ENCODE measurements around the gene TLK1.

The TLK1 gene

DNA sequence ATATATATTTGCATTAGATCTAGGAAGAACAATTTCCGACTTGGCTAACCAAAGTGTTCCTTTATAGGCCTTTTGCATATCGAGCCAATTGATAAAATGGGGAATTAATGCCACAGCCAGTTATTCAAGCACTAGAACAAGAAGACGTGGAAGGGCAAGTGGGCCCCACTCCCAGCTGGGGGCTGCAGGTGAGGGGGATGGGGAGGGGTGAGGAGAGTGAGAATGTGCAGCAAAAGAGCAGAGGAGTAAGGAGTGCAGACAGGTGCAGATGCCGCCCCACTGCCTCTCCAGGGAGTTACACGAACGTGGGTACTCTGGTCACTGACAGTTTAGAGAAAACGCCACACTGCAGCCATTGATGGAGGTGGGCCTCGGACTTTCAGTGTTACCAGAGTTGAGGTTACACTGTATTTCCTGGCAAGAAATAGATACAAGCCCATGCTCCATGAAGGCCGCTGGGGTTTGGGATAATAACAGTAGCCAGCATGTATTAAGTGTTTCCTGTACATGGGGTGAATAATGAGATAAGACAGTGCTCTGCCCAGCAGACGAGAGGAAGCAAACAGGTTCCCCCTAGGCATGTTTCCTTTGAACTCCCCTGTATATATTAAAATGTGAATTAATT is 190.7 kb downstream of the TLK1 start:
- no peak for DNase-seq (ENCODE audit: extremely low read depth in 1 of 2, low read depth in 1 of 2)

DNA sequence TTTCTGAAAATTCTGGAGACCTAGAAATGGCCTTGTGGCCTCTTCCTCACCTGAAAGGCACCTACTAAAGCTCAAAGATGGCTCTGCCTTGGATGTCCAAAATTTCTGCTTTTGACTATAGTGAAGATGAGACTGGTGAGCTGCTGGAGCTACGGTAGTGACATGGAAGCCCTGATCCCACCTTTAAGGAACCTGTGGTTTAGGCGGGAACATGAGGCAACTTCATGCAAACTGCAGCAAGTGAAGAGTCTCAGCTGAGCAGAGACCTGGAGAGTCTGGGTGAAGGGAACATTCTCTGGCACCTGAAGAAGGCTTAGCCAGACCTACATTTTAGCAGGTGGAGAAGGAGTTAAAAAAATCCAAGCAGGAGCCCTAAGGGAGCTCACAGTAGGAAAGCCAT is 191.7 kb downstream of the TLK1 start:
- no peak for DNase-seq (ENCODE audit: extremely low read depth in 1 of 2, low read depth in 1 of 2)

GRCh38 chr2:170968205-170969003 is 192.3 kb downstream of the TLK1 start:
- DNase-seq (ENCODE audit: extremely low read depth in 1 of 2, low read depth in 1 of 2): no peak

DNA sequence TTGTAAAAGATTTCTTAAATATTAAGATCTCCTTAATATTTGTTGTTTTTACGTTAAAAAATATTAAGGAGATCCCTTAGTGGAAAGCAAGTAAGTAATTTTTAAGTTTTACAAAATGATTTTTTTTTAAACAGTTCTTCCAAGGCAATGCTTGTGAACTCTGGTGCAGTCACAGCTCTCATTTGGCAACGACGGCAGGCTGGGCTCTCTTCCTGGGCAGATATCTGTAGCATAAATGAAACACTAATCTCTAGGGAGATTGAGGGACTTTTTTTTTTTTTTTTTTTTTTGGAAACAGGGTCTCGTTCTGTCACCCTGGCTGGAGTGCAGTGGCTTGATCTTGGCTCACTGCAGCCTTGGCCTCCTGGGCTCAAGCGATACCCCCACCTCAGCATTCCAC is 193.1 kb downstream of the TLK1 start:
- DNase-seq (ENCODE audit: extremely low read depth in 1 of 2, low read depth in 1 of 2): no peak

DNA sequence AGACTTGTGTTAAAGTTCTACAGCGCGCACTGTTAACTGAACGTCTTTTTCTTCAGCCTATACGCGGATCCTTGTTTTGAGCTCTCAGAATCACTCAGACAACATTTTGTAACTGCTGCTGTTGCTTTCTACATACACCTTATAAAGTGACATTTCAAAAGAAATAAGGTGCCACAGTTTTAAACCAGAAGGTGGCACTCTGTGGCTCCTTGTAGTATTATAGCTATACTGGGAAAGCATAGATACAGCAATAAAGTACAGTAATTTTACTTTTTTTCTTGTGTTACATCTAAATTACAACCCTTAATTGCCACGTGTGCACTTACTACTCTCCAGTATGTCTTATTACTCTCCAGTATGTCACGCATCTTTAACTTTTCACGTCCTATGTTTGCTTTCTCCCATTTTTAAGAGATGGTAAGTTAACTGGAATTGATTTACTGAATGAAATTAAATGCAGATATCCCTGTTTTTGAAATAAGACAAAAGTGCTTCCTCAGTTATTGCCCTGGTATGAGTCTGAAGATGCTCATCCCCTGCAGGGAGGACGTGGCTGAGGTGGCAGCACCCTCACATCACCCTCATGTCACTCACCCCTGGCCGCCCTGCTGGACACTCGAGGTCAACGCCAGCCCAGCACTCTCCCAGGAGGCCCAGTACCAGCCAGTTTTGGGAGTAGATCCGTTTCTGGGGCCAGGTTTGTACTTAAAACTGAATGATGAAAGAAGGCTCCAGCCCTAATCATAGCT is 193.9 kb downstream of the TLK1 start:
- no peak for DNase-seq (ENCODE audit: extremely low read depth in 1 of 2, low read depth in 1 of 2)

DNA sequence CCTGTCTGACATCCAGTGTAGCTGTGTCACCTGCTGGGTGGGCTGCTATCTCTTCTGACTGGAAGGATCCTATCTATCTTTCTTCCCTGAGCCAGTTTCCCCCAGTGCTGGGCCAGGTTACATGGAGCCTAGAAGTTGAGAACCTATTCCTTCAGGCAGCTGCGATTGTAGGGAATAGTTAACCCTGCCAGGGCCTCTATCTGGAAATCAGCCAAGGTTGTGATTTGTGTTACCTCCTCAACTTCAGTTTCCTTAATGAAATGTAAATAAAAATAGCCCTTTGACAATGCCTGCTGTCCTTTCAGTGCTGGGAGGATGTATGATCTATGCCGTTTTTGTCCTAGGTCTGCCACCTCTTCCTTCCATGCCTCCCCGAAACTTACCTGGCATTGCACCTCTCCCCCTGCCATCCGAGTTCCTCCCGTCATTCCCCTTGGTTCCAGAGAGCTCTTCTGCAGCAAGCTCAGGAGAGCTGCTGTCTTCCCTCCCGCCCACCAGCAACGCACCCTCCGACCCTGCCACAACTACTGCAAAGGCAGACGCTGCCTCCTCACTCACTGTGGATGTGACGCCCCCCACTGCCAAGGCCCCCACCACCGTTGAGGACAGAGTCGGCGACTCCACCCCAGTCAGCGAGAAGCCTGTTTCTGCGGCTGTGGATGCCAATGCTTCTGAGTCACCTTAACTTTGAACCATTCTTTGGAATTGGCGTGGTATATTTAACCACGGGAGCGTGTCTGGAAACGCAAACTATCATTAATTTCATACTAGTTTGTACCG is 195.1 kb downstream of the TLK1 start:
- DNase-seq (ENCODE audit: extremely low read depth in 1 of 2, low read depth in 1 of 2): no peak

GRCh38 chr2:170963386-170963785 is 197.3 kb downstream of the TLK1 start:
- no peak for DNase-seq (ENCODE audit: extremely low read depth in 1 of 2, low read depth in 1 of 2)

DNA sequence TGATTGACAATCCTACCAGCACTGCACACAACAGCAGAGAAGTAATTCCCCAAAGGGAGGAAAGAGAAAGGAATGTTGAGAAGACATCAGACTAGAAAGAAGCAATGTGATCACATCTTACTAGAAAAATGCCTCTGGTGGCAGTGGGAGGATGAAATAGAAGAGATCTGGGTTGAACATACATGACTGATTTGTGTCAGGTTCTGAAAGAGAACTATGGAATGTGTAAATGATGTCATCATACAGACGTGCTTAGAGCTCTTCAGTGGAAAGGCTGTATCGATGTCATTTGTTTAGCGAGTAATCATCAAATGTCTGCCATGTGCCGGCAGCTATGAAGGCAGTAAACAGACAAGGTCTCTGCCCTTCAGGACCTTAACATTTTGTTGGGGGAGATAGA is 206.8 kb downstream of the TLK1 start:
- no peak for DNase-seq (ENCODE audit: extremely low read depth in 1 of 2, low read depth in 1 of 2)

- DNase-seq (ENCODE audit: extremely low read depth in 1 of 2, low read depth in 1 of 2): no peak
These were observed 210.4 kb downstream of the TLK1 start for GRCh38 chr2:170950221-170950761.

GRCh38 chr2:170949415-170949814 is 211.3 kb downstream of the TLK1 start:
- DNase-seq (ENCODE audit: extremely low read depth in 1 of 2, low read depth in 1 of 2): no peak

DNA sequence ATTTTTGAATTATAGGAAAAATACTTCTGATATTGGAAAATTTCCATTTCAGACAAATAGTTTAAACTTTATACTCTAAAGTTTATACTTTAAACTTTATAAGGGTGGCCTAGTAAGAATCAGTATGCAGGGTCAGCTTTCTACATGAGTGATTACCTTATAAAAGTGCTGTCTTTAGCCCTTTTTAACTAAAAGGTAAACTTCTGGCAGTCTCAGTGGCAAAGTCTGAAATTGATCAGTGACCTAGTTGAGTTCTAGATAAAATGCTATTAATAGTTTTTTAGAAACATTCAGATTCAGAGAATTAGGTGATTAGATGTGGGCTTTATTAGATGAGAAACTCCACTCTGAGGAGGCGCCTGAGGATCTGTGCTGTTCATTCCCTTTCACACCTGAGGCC is 216.1 kb downstream of the TLK1 start:
- DNase-seq (ENCODE audit: extremely low read depth in 1 of 2, low read depth in 1 of 2): no peak

- no peak for DNase-seq (ENCODE audit: extremely low read depth in 1 of 2, low read depth in 1 of 2)
These were observed 217.1 kb downstream of the TLK1 start for GRCh38 chr2:170943596-170943995.

- DNase-seq (ENCODE audit: extremely low read depth in 1 of 2, low read depth in 1 of 2): no peak
These were observed 217.7 kb downstream of the TLK1 start for GRCh38 chr2:170943041-170943440.

DNA sequence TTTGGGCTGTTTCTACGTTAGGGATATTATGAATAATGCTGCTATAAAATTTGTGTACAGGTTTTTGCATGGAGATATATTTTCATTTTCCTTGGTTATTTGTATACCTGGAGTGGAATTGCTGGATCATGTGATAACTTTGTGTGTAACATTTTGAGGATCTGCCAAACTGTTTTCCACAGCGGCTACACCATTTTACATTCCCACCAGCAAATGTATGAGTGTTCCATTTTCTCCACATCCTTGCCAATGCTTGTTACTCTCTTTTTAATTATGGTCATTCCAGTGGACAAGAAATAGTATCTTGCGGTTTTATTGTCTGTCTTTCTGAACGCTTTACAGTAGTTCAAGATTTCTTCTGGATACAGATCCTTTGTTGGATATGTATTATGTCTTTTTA is 218.1 kb downstream of the TLK1 start:
- DNase-seq (ENCODE audit: extremely low read depth in 1 of 2, low read depth in 1 of 2): no peak

Measured in stimulated activated CD8-positive, alpha-beta memory T cell treated with anti-CD3 and anti-CD28 coated beads, Interleukin-7, amount 100 ng/mL, for 48 hours (primary cell).